Measurements from ENCODE around the gene IFFO2.

Gene IFFO2

GRCh38 chr1:18884727-18885126, 71.7 kb downstream of the IFFO2 start:
- no peak for DNase-seq
- in situ Hi-C loops (cut with MboI; ENCODE audit: low pct_unique_long_range_greater_than_20kb, low sequenced_read_pairs) = no loop called here

GRCh38 chr1:18884419-18884717, 72.1 kb downstream of the IFFO2 start:
- no peak for DNase-seq
- in situ Hi-C loops (cut with MboI; ENCODE audit: low pct_unique_long_range_greater_than_20kb, low sequenced_read_pairs) = no loop called here

GRCh38 chr1:18883636-18884418, 72.6 kb downstream of the IFFO2 start:
- DNase-seq = peak; percentile 69
- in situ Hi-C loops (cut with MboI; ENCODE audit: low pct_unique_long_range_greater_than_20kb, low sequenced_read_pairs) = no loop called here

GRCh38 chr1:18883079-18883478, 73.4 kb downstream of the IFFO2 start:
- DNase-seq = no peak
- in situ Hi-C loops (cut with MboI; ENCODE audit: low pct_unique_long_range_greater_than_20kb, low sequenced_read_pairs) = no loop called here

GRCh38 chr1:18882486-18882885, 74.0 kb downstream of the IFFO2 start:
- DNase-seq = no peak
- in situ Hi-C loops (cut with MboI; ENCODE audit: low pct_unique_long_range_greater_than_20kb, low sequenced_read_pairs) = no loop called here

GRCh38 chr1:18881642-18882431, 74.6 kb downstream of the IFFO2 start:
- in situ Hi-C loops (cut with MboI; ENCODE audit: low pct_unique_long_range_greater_than_20kb, low sequenced_read_pairs) = no loop called here
- no peak for DNase-seq

- in situ Hi-C loops (cut with MboI; ENCODE audit: low pct_unique_long_range_greater_than_20kb, low sequenced_read_pairs) = no loop called here
- no peak for DNase-seq
These were observed 75.3 kb downstream of the IFFO2 start for GRCh38 chr1:18881164-18881563.

GRCh38 chr1:18880585-18880984, 75.9 kb downstream of the IFFO2 start:
- in situ Hi-C loops (cut with MboI; ENCODE audit: low pct_unique_long_range_greater_than_20kb, low sequenced_read_pairs) = no loop called here
- no peak for DNase-seq

GRCh38 chr1:18879791-18880309, 76.6 kb downstream of the IFFO2 start:
- in situ Hi-C loops (cut with MboI; ENCODE audit: low pct_unique_long_range_greater_than_20kb, low sequenced_read_pairs) = no loop called here

GRCh38 chr1:18879215-18879790, 77.2 kb downstream of the IFFO2 start:
- DNase-seq = no peak
- in situ Hi-C loops (cut with MboI; ENCODE audit: low pct_unique_long_range_greater_than_20kb, low sequenced_read_pairs) = no loop called here

More at GRCh38 chr1:18879791-18880309, 76.6 kb downstream of the IFFO2 start:
- no peak for DNase-seq

- DNase-seq = no peak
- in situ Hi-C loops (cut with MboI; ENCODE audit: low pct_unique_long_range_greater_than_20kb, low sequenced_read_pairs) = no loop called here
These were observed 77.8 kb downstream of the IFFO2 start for GRCh38 chr1:18878538-18879214.

- no peak for DNase-seq
- in situ Hi-C loops (cut with MboI; ENCODE audit: low pct_unique_long_range_greater_than_20kb, low sequenced_read_pairs) = no loop called here
These were observed 79.2 kb downstream of the IFFO2 start for GRCh38 chr1:18877282-18877681.

GRCh38 chr1:18876210-18876609, 80.3 kb downstream of the IFFO2 start:
- in situ Hi-C loops (cut with MboI; ENCODE audit: low pct_unique_long_range_greater_than_20kb, low sequenced_read_pairs) = no loop called here
- no peak for DNase-seq

GRCh38 chr1:18875796-18876128, 80.7 kb downstream of the IFFO2 start:
- in situ Hi-C loops (cut with MboI; ENCODE audit: low pct_unique_long_range_greater_than_20kb, low sequenced_read_pairs) = no loop called here
- no peak for DNase-seq

GRCh38 chr1:18875107-18875795, 81.2 kb downstream of the IFFO2 start:
- peak; percentile 87 for DNase-seq
- in situ Hi-C loops (cut with MboI; ENCODE audit: low pct_unique_long_range_greater_than_20kb, low sequenced_read_pairs) = no loop called here

- DNase-seq = no peak
- in situ Hi-C loops (cut with MboI; ENCODE audit: low pct_unique_long_range_greater_than_20kb, low sequenced_read_pairs) = no loop called here
These were observed 81.9 kb downstream of the IFFO2 start for GRCh38 chr1:18874600-18874999.

GRCh38 chr1:18874036-18874435, 82.4 kb downstream of the IFFO2 start:
- in situ Hi-C loops (cut with MboI; ENCODE audit: low pct_unique_long_range_greater_than_20kb, low sequenced_read_pairs) = no loop called here
- DNase-seq = no peak

- in situ Hi-C loops (cut with MboI; ENCODE audit: low pct_unique_long_range_greater_than_20kb, low sequenced_read_pairs) = no loop called here
These were observed 84.3 kb downstream of the IFFO2 start for GRCh38 chr1:18872071-18872611.

More at GRCh38 chr1:18872071-18872611, 84.3 kb downstream of the IFFO2 start:
- DNase-seq = no peak

Measured in KBM-7 (cell line).